ENCODE results near the gene PLAAT3.
A peak's percentile ranks its signal among the peaks of the same experiment; 100 is the strongest.
"Not testable (repeated sequence)": the region's sequence is repeated elsewhere in the genome, so short reads cannot be mapped to it uniquely, and the experiment has no call there.

The PLAAT3 gene

GRCh38 chr11:63556404-63557013, 57.7 kb downstream of the PLAAT3 start:
- Histone ChIP-seq H3K4me3 (ENCODE audit: low read length in 2 of 2) (no peak overlapping the region), H3K27me3 (ENCODE audit: control insufficient read depth in 2 of 2, insufficient read depth in 2 of 2, low read length in 2 of 2) (no peaks in the 10 kb centered on the region), H3K9me3 (ENCODE audit: control insufficient read depth in 2 of 2, low read length in 2 of 2) (no peaks in the 10 kb centered on the region), H3K27ac (ENCODE audit: low read depth in 2 of 2, low read length in 2 of 2) (no peak overlapping the region), H3K4me1 (ENCODE audit: control insufficient read depth in 2 of 2, insufficient read depth in 2 of 2, low read length in 2 of 2) (peaks cover 0 to 22% of the 10 kb centered on the region in 2 donors), H3K9ac (ENCODE audit: low read depth in 1 of 2, low read length in 2 of 2) (no peak overlapping the region), H3K36me3 (ENCODE audit: control insufficient read depth in 2 of 2, insufficient read depth in 2 of 2, low read length in 2 of 2) (no peaks in the 10 kb centered on the region)

- Histone ChIP-seq H3K9ac (ENCODE audit: low read depth in 1 of 2, low read length in 2 of 2) (no peak overlapping the region), H3K4me3 (ENCODE audit: low read length in 2 of 2) (no peak overlapping the region), H3K36me3 (ENCODE audit: control insufficient read depth in 2 of 2, insufficient read depth in 2 of 2, low read length in 2 of 2) (no peaks in the 10 kb centered on the region), H3K4me1 (ENCODE audit: control insufficient read depth in 2 of 2, insufficient read depth in 2 of 2, low read length in 2 of 2) (peaks cover 0 to 14% of the 10 kb centered on the region in 2 donors), H3K27ac (ENCODE audit: low read depth in 2 of 2, low read length in 2 of 2) (no peak overlapping the region), H3K9me3 (ENCODE audit: control insufficient read depth in 2 of 2, low read length in 2 of 2) (no peaks in the 10 kb centered on the region), H3K27me3 (ENCODE audit: control insufficient read depth in 2 of 2, insufficient read depth in 2 of 2, low read length in 2 of 2) (no peaks in the 10 kb centered on the region)
These were observed 59.4 kb downstream of the PLAAT3 start for GRCh38 chr11:63554877-63555223.

- H3K36me3 ChIP-seq (ENCODE audit: control insufficient read depth in 2 of 2, insufficient read depth in 2 of 2, low read length in 2 of 2) = no peaks in the 10 kb centered on the region
- H3K27ac ChIP-seq (ENCODE audit: low read depth in 2 of 2, low read length in 2 of 2) = peak overlapping the region in 1 of 2 donors; percentile 23
- peaks cover 0 to 14% of the 10 kb centered on the region in 2 donors for H3K4me1 ChIP-seq (ENCODE audit: control insufficient read depth in 2 of 2, insufficient read depth in 2 of 2, low read length in 2 of 2)
- H3K4me3 ChIP-seq (ENCODE audit: low read length in 2 of 2) = no peak overlapping the region
- no peaks in the 10 kb centered on the region for H3K27me3 ChIP-seq (ENCODE audit: control insufficient read depth in 2 of 2, insufficient read depth in 2 of 2, low read length in 2 of 2)
- no peak overlapping the region for H3K9ac ChIP-seq (ENCODE audit: low read depth in 1 of 2, low read length in 2 of 2)
- H3K9me3 ChIP-seq (ENCODE audit: control insufficient read depth in 2 of 2, low read length in 2 of 2) = no peaks in the 10 kb centered on the region
These were observed 60.5 kb downstream of the PLAAT3 start for GRCh38 chr11:63553759-63554158.

GRCh38 chr11:63552921-63553320, 61.3 kb downstream of the PLAAT3 start:
- no peak overlapping the region for H3K27ac ChIP-seq (ENCODE audit: low read depth in 2 of 2, low read length in 2 of 2)

GRCh38 chr11:63551889-63552266, 62.4 kb downstream of the PLAAT3 start:
- no peak overlapping the region for H3K9ac ChIP-seq (ENCODE audit: low read depth in 1 of 2, low read length in 2 of 2)
- no peaks in the 10 kb centered on the region for H3K9me3 ChIP-seq (ENCODE audit: control insufficient read depth in 2 of 2, low read length in 2 of 2)
- H3K4me3 ChIP-seq (ENCODE audit: low read length in 2 of 2) = no peak overlapping the region
- H3K27ac ChIP-seq (ENCODE audit: low read depth in 2 of 2, low read length in 2 of 2) = peak overlapping the region in 1 of 2 donors; percentile 6
- no peaks in the 10 kb centered on the region for H3K27me3 ChIP-seq (ENCODE audit: control insufficient read depth in 2 of 2, insufficient read depth in 2 of 2, low read length in 2 of 2)
- H3K4me1 ChIP-seq (ENCODE audit: control insufficient read depth in 2 of 2, insufficient read depth in 2 of 2, low read length in 2 of 2) = no peaks in the 10 kb centered on the region
- peaks cover 0 to 4% of the 10 kb centered on the region in 2 donors for H3K36me3 ChIP-seq (ENCODE audit: control insufficient read depth in 2 of 2, insufficient read depth in 2 of 2, low read length in 2 of 2)

More at GRCh38 chr11:63552921-63553320, 61.3 kb downstream of the PLAAT3 start:
- H3K9ac ChIP-seq (ENCODE audit: low read depth in 1 of 2, low read length in 2 of 2) = no peak overlapping the region
- H3K4me1 ChIP-seq (ENCODE audit: control insufficient read depth in 2 of 2, insufficient read depth in 2 of 2, low read length in 2 of 2) = peaks cover 0 to 6% of the 10 kb centered on the region in 2 donors
- no peaks in the 10 kb centered on the region for H3K36me3 ChIP-seq (ENCODE audit: control insufficient read depth in 2 of 2, insufficient read depth in 2 of 2, low read length in 2 of 2)
- H3K9me3 ChIP-seq (ENCODE audit: control insufficient read depth in 2 of 2, low read length in 2 of 2) = no peaks in the 10 kb centered on the region
- H3K27me3 ChIP-seq (ENCODE audit: control insufficient read depth in 2 of 2, insufficient read depth in 2 of 2, low read length in 2 of 2) = no peaks in the 10 kb centered on the region
- no peak overlapping the region for H3K4me3 ChIP-seq (ENCODE audit: low read length in 2 of 2)

GRCh38 chr11:63551091-63551888, 62.9 kb downstream of the PLAAT3 start:
- Histone ChIP-seq H3K27ac (ENCODE audit: low read depth in 2 of 2, low read length in 2 of 2) (peak overlapping the region in 1 of 2 donors; percentile 6), H3K4me3 (ENCODE audit: low read length in 2 of 2) (no peak overlapping the region), H3K9ac (ENCODE audit: low read depth in 1 of 2, low read length in 2 of 2) (no peak overlapping the region), H3K4me1 (ENCODE audit: control insufficient read depth in 2 of 2, insufficient read depth in 2 of 2, low read length in 2 of 2) (no peaks in the 10 kb centered on the region), H3K9me3 (ENCODE audit: control insufficient read depth in 2 of 2, low read length in 2 of 2) (no peaks in the 10 kb centered on the region), H3K36me3 (ENCODE audit: control insufficient read depth in 2 of 2, insufficient read depth in 2 of 2, low read length in 2 of 2) (peaks cover 0 to 4% of the 10 kb centered on the region in 2 donors), H3K27me3 (ENCODE audit: control insufficient read depth in 2 of 2, insufficient read depth in 2 of 2, low read length in 2 of 2) (no peaks in the 10 kb centered on the region)

GRCh38 chr11:63550156-63550700, 64.0 kb downstream of the PLAAT3 start:
- not testable (repeated sequence) for H3K4me1 ChIP-seq (ENCODE audit: control insufficient read depth in 2 of 2, insufficient read depth in 2 of 2, low read length in 2 of 2); H3K27ac ChIP-seq (ENCODE audit: low read depth in 2 of 2, low read length in 2 of 2); H3K9ac ChIP-seq (ENCODE audit: low read depth in 1 of 2, low read length in 2 of 2); H3K36me3 ChIP-seq (ENCODE audit: control insufficient read depth in 2 of 2, insufficient read depth in 2 of 2, low read length in 2 of 2); H3K4me3 ChIP-seq (ENCODE audit: low read length in 2 of 2); H3K27me3 ChIP-seq (ENCODE audit: control insufficient read depth in 2 of 2, insufficient read depth in 2 of 2, low read length in 2 of 2); H3K9me3 ChIP-seq (ENCODE audit: control insufficient read depth in 2 of 2, low read length in 2 of 2)

GRCh38 chr11:63549411-63549810, 64.8 kb downstream of the PLAAT3 start:
- Histone ChIP-seq H3K4me3 (ENCODE audit: low read length in 2 of 2) (no peak overlapping the region), H3K27ac (ENCODE audit: low read depth in 2 of 2, low read length in 2 of 2) (no peak overlapping the region), H3K27me3 (ENCODE audit: control insufficient read depth in 2 of 2, insufficient read depth in 2 of 2, low read length in 2 of 2) (no peaks in the 10 kb centered on the region), H3K9me3 (ENCODE audit: control insufficient read depth in 2 of 2, low read length in 2 of 2) (no peaks in the 10 kb centered on the region), H3K36me3 (ENCODE audit: control insufficient read depth in 2 of 2, insufficient read depth in 2 of 2, low read length in 2 of 2) (peaks cover 0 to 10% of the 10 kb centered on the region in 2 donors), H3K9ac (ENCODE audit: low read depth in 1 of 2, low read length in 2 of 2) (no peak overlapping the region), H3K4me1 (ENCODE audit: control insufficient read depth in 2 of 2, insufficient read depth in 2 of 2, low read length in 2 of 2) (no peaks in the 10 kb centered on the region)

- no peaks in the 10 kb centered on the region for H3K9me3 ChIP-seq (ENCODE audit: control insufficient read depth in 2 of 2, low read length in 2 of 2)
- no peak overlapping the region for H3K27ac ChIP-seq (ENCODE audit: low read depth in 2 of 2, low read length in 2 of 2)
- no peaks in the 10 kb centered on the region for H3K4me1 ChIP-seq (ENCODE audit: control insufficient read depth in 2 of 2, insufficient read depth in 2 of 2, low read length in 2 of 2)
- no peaks in the 10 kb centered on the region for H3K27me3 ChIP-seq (ENCODE audit: control insufficient read depth in 2 of 2, insufficient read depth in 2 of 2, low read length in 2 of 2)
- H3K36me3 ChIP-seq (ENCODE audit: control insufficient read depth in 2 of 2, insufficient read depth in 2 of 2, low read length in 2 of 2) = peaks cover 0 to 10% of the 10 kb centered on the region in 2 donors
- no peak overlapping the region for H3K9ac ChIP-seq (ENCODE audit: low read depth in 1 of 2, low read length in 2 of 2)
- no peak overlapping the region for H3K4me3 ChIP-seq (ENCODE audit: low read length in 2 of 2)
These were observed 66.1 kb downstream of the PLAAT3 start for GRCh38 chr11:63548178-63548577.

GRCh38 chr11:63547061-63547460, 67.2 kb downstream of the PLAAT3 start:
- Histone ChIP-seq H3K4me1 (ENCODE audit: control insufficient read depth in 2 of 2, insufficient read depth in 2 of 2, low read length in 2 of 2) (no peaks in the 10 kb centered on the region), H3K9me3 (ENCODE audit: control insufficient read depth in 2 of 2, low read length in 2 of 2) (no peaks in the 10 kb centered on the region), H3K27ac (ENCODE audit: low read depth in 2 of 2, low read length in 2 of 2) (no peak overlapping the region), H3K4me3 (ENCODE audit: low read length in 2 of 2) (no peak overlapping the region), H3K27me3 (ENCODE audit: control insufficient read depth in 2 of 2, insufficient read depth in 2 of 2, low read length in 2 of 2) (no peaks in the 10 kb centered on the region), H3K36me3 (ENCODE audit: control insufficient read depth in 2 of 2, insufficient read depth in 2 of 2, low read length in 2 of 2) (peaks cover 0 to 10% of the 10 kb centered on the region in 2 donors), H3K9ac (ENCODE audit: low read depth in 1 of 2, low read length in 2 of 2) (no peak overlapping the region)

Data from mucosa of rectum (tissue), 2 donors.